GM10266 (cell line): ENCODE measurements around the gene CBFA2T3.

ENCODE experiments used
- DNase-seq: peaks from one replicate; pipeline ENCODE4 v3.0.0; 2012; ENCODE audit errors: extremely low spot score
- TF ChIP-seq, protein P1 (sequence below): IDR thresholded peaks from 2 replicates; pipeline ENCODE4 v1.5.1; 2012; ENCODE audit warnings: mild to moderate bottlenecking, low read depth; ENCODE audit not compliant: control insufficient read depth, insufficient read depth; ENCODE audit errors: missing control alignments

The CBFA2T3 gene

DNA sequence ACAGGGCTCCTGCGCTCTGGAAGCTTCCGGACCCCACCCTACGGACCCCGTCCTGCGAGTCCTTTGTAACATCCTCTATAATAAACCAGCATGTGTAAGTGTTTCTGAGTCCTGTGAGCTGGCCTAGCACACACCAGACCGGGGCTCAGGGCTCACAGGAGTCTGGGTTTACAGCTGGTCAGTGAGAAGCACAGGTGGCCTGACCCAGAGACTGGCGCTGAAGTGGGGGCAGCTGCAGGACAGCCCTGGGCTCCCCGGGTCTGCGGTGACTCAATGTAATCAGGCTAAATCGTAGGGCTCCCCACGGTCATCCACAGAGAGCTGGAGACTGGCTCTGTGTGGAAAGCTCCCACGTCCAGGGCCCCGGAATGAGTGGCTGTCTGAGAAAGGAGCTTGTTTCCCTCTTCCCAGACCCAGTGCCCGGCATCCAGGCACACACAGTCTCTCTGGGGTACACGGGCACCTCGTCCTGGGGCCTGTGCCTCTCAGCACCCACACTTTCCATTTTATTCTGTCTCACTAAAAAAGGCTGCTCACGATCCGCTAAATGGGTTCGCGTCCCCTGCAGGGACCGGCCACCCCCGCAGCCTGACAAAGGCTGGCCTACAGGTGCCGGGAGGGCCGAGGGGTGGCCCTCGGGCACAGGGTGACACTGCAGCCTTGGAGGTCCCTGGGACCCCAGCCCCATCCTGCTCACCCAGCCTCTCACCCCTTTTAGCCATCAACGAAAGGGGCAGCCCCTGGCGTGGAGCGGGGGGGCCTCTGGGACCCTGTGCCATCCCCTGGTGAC, 18.9 kb upstream of the CBFA2T3 start:
- no peak for DNase-seq
- TF ChIP-seq, protein P1, sequence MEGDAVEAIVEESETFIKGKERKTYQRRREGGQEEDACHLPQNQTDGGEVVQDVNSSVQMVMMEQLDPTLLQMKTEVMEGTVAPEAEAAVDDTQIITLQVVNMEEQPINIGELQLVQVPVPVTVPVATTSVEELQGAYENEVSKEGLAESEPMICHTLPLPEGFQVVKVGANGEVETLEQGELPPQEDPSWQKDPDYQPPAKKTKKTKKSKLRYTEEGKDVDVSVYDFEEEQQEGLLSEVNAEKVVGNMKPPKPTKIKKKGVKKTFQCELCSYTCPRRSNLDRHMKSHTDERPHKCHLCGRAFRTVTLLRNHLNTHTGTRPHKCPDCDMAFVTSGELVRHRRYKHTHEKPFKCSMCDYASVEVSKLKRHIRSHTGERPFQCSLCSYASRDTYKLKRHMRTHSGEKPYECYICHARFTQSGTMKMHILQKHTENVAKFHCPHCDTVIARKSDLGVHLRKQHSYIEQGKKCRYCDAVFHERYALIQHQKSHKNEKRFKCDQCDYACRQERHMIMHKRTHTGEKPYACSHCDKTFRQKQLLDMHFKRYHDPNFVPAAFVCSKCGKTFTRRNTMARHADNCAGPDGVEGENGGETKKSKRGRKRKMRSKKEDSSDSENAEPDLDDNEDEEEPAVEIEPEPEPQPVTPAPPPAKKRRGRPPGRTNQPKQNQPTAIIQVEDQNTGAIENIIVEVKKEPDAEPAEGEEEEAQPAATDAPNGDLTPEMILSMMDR: no peak

DNA sequence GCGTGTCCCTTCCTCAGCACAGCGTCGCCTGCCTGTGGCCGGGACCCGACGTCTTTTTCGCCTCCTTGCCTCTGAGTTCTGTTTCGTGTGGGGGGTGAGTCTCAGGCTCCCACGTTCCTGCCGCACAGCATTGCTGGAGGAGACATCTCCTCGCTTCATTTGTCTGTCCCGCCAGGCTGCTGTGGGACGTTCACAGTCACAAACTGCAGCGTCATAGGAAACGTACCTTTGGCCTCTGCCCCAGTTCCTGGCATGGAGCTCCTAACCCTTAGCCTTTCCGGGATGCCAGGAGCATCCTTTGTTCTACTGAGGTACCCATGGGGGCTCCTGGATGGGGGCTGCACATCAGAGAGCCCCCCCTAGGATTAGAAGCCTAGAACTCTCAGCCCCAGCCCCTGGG, 18.2 kb upstream of the CBFA2T3 start:
- DNase-seq: no peak
- TF ChIP-seq, protein P1: no peak

DNA sequence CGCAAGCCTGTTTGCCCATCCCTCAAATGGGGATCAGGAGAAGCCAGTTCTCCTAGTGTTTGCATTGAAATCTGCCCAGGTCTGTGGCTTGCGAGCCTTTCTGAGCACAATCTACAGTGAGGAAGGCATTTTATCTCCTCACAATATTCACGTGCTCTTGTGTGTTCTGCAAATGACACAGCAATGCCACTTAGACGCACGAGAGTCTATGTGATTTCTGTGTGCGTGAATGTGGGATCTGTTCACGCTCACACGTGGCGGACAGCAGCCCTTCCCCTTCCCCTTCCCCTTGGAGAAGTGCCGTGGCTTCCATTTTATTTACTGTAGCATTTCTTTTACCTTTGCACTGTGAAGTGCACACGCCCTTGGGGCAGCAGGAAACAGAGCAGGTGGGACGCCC, 17.7 kb upstream of the CBFA2T3 start:
- DNase-seq: no peak
- TF ChIP-seq, protein P1: no peak

DNA sequence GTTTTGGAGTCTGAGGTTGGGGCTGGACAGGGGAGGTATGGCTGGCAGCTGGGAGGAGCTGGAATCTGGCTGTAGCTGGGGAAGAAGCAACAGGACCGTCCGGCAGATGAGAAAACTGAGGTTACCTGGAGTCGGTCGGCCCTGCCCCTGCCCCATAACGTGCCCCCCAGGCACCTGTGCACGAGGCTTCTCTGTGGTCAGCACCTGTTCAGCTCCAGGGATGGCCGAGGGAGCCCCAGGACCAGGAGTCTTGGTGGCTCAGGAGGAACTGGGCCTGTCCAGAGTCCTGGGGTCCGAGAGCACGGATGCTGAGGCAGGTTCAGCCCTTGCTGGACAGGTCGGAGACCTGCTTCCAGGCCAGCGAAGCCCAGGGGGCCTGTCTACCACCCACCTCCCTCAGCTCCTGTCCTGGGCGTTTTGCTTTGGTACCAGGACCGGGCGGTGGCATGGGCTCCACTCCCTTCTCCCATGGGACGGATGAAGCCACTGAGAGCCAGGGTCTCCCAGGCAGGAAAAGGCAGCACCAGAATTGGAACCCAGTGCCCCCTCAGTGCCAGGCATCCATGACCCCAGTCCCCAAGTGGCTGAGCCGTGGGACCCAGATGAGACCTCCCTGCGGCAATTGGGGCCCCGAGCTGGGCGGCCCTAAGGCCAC, 17.1 kb upstream of the CBFA2T3 start:
- TF ChIP-seq, protein P1: no peak
- no peak for DNase-seq

DNA sequence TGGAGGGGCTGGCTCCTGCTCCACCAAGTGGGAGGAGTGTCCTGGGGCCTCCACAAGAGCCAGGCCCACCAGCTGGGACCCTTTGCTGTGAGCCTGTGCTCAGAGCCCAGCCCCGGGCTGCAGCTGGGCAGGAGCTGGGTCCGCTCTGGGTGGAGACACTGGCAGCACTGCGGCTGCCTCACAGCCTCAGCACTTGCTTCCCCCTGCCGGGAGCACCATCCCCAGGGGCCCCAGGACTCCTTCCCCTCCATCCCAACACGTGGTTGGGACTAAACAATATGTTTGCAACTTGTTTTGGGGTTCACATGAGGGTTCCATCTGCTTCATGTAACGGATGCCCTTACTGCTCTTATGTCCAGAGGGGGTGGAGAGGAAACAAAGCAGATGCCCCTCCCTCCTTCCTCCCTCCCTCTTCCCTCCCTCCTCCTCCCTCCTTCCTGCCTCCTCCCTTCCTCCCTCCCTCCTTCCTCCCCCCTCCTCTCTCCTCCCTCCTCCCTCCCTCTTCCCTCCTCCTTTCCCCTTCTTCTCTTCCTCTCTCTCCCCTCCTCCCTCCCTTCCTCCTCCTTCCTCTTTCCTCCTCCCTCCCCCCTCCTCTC, 16.3 kb upstream of the CBFA2T3 start:
- TF ChIP-seq, protein P1: no peak
- no peak for DNase-seq

DNA sequence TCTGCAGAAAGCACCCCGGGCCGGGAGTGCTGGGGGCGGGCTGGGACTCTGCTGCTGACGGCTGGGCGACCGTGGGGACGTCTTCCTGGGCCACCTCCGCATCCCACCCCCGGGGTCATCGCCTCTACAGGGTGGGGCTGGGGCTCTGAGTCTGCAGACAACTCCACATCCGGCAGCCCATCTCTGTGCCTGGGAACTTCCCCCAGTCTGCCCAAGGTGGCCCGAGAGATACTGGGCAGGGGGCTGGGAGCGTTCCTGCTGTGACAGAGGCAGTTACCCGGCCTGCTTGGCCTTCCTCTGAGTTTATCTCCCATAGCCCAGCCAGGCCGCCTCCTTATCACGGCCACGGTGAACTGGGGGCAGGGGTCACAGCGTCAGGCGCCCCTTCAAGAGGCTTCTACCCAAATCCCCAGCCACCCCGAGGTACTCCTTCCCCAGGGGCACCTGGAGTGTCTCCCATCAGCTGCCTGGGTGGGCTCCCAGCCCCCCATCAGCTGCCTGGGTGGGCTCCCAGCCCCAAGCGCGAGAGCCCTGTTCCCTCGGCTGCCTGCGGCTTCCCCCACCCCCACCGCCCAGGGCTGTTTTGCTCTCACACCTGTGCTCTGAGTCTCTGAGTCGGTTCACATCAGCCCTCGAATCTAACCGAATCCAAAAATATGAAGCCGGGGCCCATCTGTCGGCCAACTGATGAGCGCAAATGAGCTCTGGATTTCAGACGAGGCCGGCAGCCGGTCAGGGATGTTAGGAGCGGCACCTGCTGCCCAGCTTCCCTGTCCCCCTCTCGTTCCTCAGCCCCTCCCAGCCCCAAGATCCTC, 15.6 kb upstream of the CBFA2T3 start:
- DNase-seq: peak; percentile 36
- TF ChIP-seq, protein P1: no peak
